ENCODE data around the gene FAU. TPM values are rescaled to one million over a fixed set of nuclear protein-coding genes. Genes with fewer than 3 reads are reported as not detected.

The FAU gene
- total RNA-seq, 1 donor from 2014 or later: 1,048 TPM

DNA sequence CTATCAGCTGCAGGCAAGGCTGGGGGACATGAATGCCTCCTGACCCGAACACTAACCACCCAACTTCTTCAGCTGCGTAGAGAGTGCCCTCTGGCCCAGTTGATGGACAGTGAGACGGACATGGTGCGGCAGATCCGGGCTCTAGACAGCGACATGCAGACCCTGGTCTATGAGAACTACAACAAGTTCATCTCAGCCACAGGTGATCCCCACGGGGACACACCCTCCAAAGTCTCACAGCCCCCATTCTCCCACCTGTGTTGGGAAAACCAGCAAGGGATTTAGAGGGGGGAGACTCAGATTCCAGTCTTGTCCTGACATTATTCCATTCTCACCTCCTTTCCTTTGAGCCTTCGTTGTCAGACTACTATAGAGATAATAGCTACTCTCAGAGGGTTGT lies 25.0 kb downstream of the FAU start:
- H3K27me3 Mint-ChIP-seq: no peaks in the 10 kb centered on the region
- H3K4me3 Mint-ChIP-seq: peak overlapping the region; percentile 95
- peaks cover 14% of the 10 kb centered on the region for H3K4me1 Mint-ChIP-seq
- no peak for DNase-seq
- intact Hi-C loops (cut with micrococcal nuclease): loop anchor here (1.0 kb wide), 4 partner anchors 13 to 25 kb away; partner anchors contain the start of genes CDCA5, FAU, MRPL49 and ZFPL1
- no peak overlapping the region for H3K27ac Mint-ChIP-seq
- no peaks in the 10 kb centered on the region for H3K9me3 Mint-ChIP-seq
- peaks cover 14% of the 10 kb centered on the region for H3K36me3 Mint-ChIP-seq (ENCODE audit: low read depth)

DNA sequence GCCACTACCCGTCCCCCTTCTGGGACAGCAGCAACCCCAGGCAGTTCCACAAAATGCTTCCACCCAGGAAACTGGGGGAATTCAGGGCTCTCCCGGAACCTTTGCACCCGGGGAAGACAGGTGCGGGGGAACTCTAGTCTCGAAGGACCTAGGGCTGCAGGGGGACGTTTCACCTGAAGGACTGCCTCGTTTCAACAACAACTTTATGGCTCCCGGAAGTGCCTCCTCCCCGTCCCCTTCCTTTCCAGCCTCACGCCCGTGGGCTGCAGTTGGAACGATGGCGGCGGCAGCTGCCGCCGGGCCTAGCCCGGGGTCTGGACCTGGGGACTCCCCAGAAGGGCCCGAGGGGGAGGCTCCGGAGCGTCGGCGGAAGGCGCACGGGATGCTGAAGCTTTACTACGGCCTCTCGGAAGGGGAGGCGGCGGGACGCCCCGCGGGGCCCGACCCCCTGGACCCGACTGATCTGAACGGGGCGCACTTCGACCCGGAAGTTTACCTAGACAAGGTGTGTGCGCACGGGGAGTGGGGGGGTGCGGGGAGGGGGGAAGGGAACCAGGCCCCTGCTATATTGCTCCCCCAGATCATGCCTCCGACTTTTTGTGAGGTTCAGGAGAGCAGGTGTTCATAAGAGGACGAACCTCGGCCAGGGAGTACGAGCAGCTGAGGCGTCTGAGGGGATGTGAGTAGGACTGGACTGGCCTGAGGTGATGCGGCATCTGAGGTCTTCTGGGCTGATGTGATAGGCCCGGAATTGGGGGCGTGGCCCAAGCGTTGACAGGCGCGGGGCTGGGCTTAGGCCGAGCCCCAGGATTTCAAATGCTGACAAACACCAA lies 25.7 kb downstream of the FAU start, which contains the start of gene VPS51:
Gene VPS51 (plus strand): TSS at position 241 of the 833 bp plus-strand sequence. CDS start 37 bp downstream, at position 278.
- intact Hi-C loops (cut with micrococcal nuclease): loop anchor here (1.0 kb wide), 4 partner anchors 12 to 26 kb away; partner anchors contain the start of genes CDCA5, FAU, MRPL49 and ZFPL1
- H3K4me3 Mint-ChIP-seq: peak within 1 kb of the TSS; percentile 95
- H3K27me3 Mint-ChIP-seq: no peaks in the 10 kb centered on the region
- H3K9me3 Mint-ChIP-seq: no peaks in the 10 kb centered on the region
- H3K4me1 Mint-ChIP-seq: peaks cover 14% of the 10 kb centered on the region
- peak within 1 kb of the TSS; percentile 94 for H3K27ac Mint-ChIP-seq
- DNase-seq: peak; percentile 95
- peaks cover 11% of the 10 kb centered on the region for H3K36me3 Mint-ChIP-seq (ENCODE audit: low read depth)

- H3K9me3 Mint-ChIP-seq: no peaks in the 10 kb centered on the region
- no peak for DNase-seq
- peaks cover 14% of the 10 kb centered on the region for H3K4me1 Mint-ChIP-seq
- no peaks in the 10 kb centered on the region for H3K27me3 Mint-ChIP-seq
- peaks cover 11% of the 10 kb centered on the region for H3K36me3 Mint-ChIP-seq (ENCODE audit: low read depth)
- intact Hi-C loops (cut with micrococcal nuclease): no loop called here
- H3K27ac Mint-ChIP-seq: peak overlapping the region; percentile 94
- peak overlapping the region; percentile 95 for H3K4me3 Mint-ChIP-seq
Observed at GRCh38 chr11:65095427-65095826, 26.5 kb downstream of the FAU start.

DNA sequence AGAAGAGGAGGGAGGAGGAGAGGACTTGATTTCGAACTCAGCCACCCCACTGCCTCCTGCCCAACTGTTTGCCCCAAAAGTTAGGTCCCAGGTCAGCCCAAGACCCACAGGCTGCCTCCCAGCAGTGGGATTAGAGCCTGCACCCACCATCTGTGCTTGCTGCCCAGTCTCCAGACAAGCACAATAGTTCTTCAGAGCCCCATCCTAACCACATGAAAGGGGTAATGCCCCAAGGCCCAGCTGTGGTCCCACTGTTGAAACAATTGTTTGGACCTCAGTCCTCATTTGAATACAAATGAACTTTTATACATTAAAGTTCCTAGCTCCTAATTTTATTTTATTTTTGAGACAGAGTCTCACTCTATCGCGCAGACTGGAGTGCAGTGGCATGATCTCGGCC lies 31.3 kb downstream of the FAU start:
- H3K27me3 Mint-ChIP-seq: no peaks in the 10 kb centered on the region
- H3K4me1 Mint-ChIP-seq: peaks cover 5% of the 10 kb centered on the region
- H3K4me3 Mint-ChIP-seq: no peak overlapping the region
- DNase-seq: no peak
- H3K9me3 Mint-ChIP-seq: no peaks in the 10 kb centered on the region
- H3K27ac Mint-ChIP-seq: no peak overlapping the region
- H3K36me3 Mint-ChIP-seq (ENCODE audit: low read depth): peaks cover 21% of the 10 kb centered on the region
- intact Hi-C loops (cut with micrococcal nuclease): no loop called here

- H3K9me3 Mint-ChIP-seq: no peaks in the 10 kb centered on the region
- H3K27ac Mint-ChIP-seq: no peak overlapping the region
- no peak overlapping the region for H3K4me3 Mint-ChIP-seq
- H3K36me3 Mint-ChIP-seq (ENCODE audit: low read depth): peaks cover 25% of the 10 kb centered on the region
- no peaks in the 10 kb centered on the region for H3K27me3 Mint-ChIP-seq
- intact Hi-C loops (cut with micrococcal nuclease): no loop called here
- DNase-seq: no peak
- H3K4me1 Mint-ChIP-seq: peaks cover 13% of the 10 kb centered on the region
Observed at GRCh38 chr11:65089621-65090020, 32.3 kb downstream of the FAU start.

DNA sequence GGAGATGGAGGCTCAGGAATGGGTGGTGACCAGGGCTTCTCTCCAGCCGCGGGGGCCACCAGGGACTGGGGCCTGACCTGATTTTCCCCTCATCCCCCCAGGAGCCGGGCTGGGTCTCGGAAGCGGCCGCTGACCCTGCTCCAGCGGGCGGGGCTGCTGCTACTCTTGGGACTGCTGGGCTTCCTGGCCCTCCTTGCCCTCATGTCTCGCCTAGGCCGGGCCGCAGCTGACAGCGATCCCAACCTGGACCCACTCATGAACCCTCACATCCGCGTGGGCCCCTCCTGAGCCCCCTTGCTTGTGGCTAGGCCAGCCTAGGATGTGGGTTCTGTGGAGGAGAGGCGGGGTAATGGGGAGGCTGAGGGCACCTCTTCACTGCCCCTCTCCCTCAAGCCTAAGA lies 34.1 kb downstream of the FAU start:
- Mint-ChIP-seq H3K36me3 (ENCODE audit: low read depth) (peaks cover 39% of the 10 kb centered on the region), H3K27me3 (peaks cover 2% of the 10 kb centered on the region), H3K9me3 (no peaks in the 10 kb centered on the region), H3K4me3 (no peak overlapping the region), H3K4me1 (peaks cover 27% of the 10 kb centered on the region), H3K27ac (no peak overlapping the region)
- intact Hi-C loops (cut with micrococcal nuclease): no loop called here
- no peak for DNase-seq

GRCh38 chr11:65087216-65087615 lies 34.7 kb downstream of the FAU start:
- Mint-ChIP-seq H3K36me3 (ENCODE audit: low read depth) (peaks cover 43% of the 10 kb centered on the region), H3K27ac (no peak overlapping the region), H3K4me3 (no peak overlapping the region), H3K4me1 (peaks cover 32% of the 10 kb centered on the region), H3K9me3 (no peaks in the 10 kb centered on the region), H3K27me3 (peaks cover 2% of the 10 kb centered on the region)
- intact Hi-C loops (cut with micrococcal nuclease): no loop called here
- DNase-seq: no peak

DNA sequence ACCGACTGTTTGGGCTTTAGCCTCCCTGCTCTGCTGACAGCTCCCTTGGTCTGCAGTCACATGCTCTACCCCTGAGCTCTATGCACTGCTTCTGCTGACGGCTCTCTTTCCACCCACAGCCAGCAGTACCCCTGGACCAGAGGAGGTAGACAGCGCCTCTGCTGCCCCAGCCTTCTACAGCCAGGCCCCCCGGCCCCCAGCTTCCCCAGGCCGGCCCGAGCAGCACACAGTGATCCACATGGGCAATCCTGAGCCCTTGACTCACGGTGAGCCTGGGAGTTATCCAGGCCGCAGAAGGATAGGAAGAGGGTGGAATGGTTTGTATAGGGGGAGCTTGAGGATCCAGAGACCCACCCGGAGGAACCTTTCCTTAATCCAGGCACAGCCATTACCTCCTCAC lies 35.1 kb downstream of the FAU start:
- Mint-ChIP-seq H3K27ac (no peak overlapping the region), H3K36me3 (ENCODE audit: low read depth) (peaks cover 47% of the 10 kb centered on the region), H3K9me3 (no peaks in the 10 kb centered on the region), H3K4me1 (peaks cover 35% of the 10 kb centered on the region), H3K27me3 (peaks cover 2% of the 10 kb centered on the region), H3K4me3 (no peak overlapping the region)
- DNase-seq: no peak
- intact Hi-C loops (cut with micrococcal nuclease): no loop called here

DNA sequence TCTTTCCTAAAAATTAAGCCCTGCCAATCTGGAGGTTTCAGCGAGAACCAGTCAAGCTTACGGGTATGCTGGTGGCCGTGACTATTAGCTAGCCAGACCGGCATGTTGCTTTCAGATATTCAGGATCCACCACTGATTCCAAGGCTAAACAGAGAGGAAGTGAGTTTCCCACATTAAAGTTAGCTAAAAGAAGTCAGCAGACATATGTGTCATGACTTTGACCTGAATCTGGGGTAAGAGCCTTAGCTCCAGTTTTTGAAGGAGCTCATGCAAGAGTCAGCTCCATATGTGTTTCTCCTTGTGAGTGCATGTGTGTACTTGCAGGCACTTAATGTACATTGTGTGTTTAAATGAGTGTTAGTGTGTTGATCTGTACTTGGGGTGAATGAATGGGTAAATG lies 36.5 kb downstream of the FAU start:
- H3K36me3 Mint-ChIP-seq (ENCODE audit: low read depth): peaks cover 57% of the 10 kb centered on the region

GRCh38 chr11:65084598-65085375 lies 37.1 kb downstream of the FAU start:
- H3K36me3 Mint-ChIP-seq (ENCODE audit: low read depth): peaks cover 62% of the 10 kb centered on the region
- peak overlapping the region; percentile 99 for H3K27ac Mint-ChIP-seq
- intact Hi-C loops (cut with micrococcal nuclease): loop anchor here (1.0 kb wide), 6 partner anchors 12 to 70 kb away; partner anchors contain the start of genes ARL2, FAU, MRPL49 and SNX15
- DNase-seq: peak; percentile 66
- peaks cover 2% of the 10 kb centered on the region for H3K27me3 Mint-ChIP-seq
- H3K4me3 Mint-ChIP-seq: peak overlapping the region; percentile 99
- H3K4me1 Mint-ChIP-seq: peaks cover 46% of the 10 kb centered on the region
- no peaks in the 10 kb centered on the region for H3K9me3 Mint-ChIP-seq

More for the DNA sequence above, 36.5 kb downstream of the FAU start:
- peaks cover 2% of the 10 kb centered on the region for H3K27me3 Mint-ChIP-seq
- H3K9me3 Mint-ChIP-seq: no peaks in the 10 kb centered on the region
- H3K4me3 Mint-ChIP-seq: peak overlapping the region; percentile 99
- peaks cover 44% of the 10 kb centered on the region for H3K4me1 Mint-ChIP-seq
- peak overlapping the region; percentile 99 for H3K27ac Mint-ChIP-seq
- DNase-seq: no peak
- intact Hi-C loops (cut with micrococcal nuclease): no loop called here

- intact Hi-C loops (cut with micrococcal nuclease): loop anchor here (1.0 kb wide), 6 partner anchors 12 to 70 kb away; partner anchors contain the start of genes ARL2, FAU, MRPL49 and SNX15
- peaks cover 46% of the 10 kb centered on the region for H3K4me1 Mint-ChIP-seq
- peak; percentile 100 for DNase-seq
- H3K27me3 Mint-ChIP-seq: peaks cover 2% of the 10 kb centered on the region
- H3K4me3 Mint-ChIP-seq: peak within 1 kb of the TSS; percentile 99
- peaks cover 62% of the 10 kb centered on the region for H3K36me3 Mint-ChIP-seq (ENCODE audit: low read depth)
- H3K9me3 Mint-ChIP-seq: no peaks in the 10 kb centered on the region
- peak within 1 kb of the TSS; percentile 99 for H3K27ac Mint-ChIP-seq
Observed at GRCh38 chr11:65083834-65084597, 37.9 kb downstream of the FAU start, which contains the start of the genes CDCA5 and ZFPL1. CDCA5 (minus strand) TSS chr11:65084040; CDS start chr11:65083978, 62 bp downstream. ZFPL1 (plus strand) TSS chr11:65084222; CDS start chr11:65084699, 477 bp downstream.

GRCh38 chr11:65083134-65083833 lies 38.6 kb downstream of the FAU start:
- DNase-seq: no peak
- H3K36me3 Mint-ChIP-seq (ENCODE audit: low read depth): peaks cover 60% of the 10 kb centered on the region

More at GRCh38 chr11:65083134-65083833, 38.6 kb downstream of the FAU start:
- intact Hi-C loops (cut with micrococcal nuclease): no loop called here
- Mint-ChIP-seq H3K4me3 (peak overlapping the region; percentile 99), H3K27ac (peak overlapping the region; percentile 99), H3K9me3 (no peaks in the 10 kb centered on the region), H3K27me3 (peaks cover 2% of the 10 kb centered on the region), H3K4me1 (peaks cover 52% of the 10 kb centered on the region)
